ENCODE results near the gene PRR7. TPM values are rescaled to one million over a fixed set of nuclear protein-coding genes. Genes with fewer than 3 reads are reported as not detected.

Gene PRR7
- polyA plus RNA-seq, 4 donors: 0.86 to 3.7 (median 2.0) TPM

GRCh38 chr5:177472460-177473442, 26.1 kb downstream of the PRR7 start:
- H3K36me3 ChIP-seq (ENCODE audit: control insufficient read depth in 3 of 3, insufficient read depth in 2 of 3, low read depth in 1 of 3, low read length in 3 of 3): peaks cover 0 to 31% (median 0%) of the 10 kb centered on the region in 3 donors
- 2 to 3% (median 3%) methylated on average over 34 to 93 of the region's 93 CpGs for WGBS, 3 donors

DNA sequence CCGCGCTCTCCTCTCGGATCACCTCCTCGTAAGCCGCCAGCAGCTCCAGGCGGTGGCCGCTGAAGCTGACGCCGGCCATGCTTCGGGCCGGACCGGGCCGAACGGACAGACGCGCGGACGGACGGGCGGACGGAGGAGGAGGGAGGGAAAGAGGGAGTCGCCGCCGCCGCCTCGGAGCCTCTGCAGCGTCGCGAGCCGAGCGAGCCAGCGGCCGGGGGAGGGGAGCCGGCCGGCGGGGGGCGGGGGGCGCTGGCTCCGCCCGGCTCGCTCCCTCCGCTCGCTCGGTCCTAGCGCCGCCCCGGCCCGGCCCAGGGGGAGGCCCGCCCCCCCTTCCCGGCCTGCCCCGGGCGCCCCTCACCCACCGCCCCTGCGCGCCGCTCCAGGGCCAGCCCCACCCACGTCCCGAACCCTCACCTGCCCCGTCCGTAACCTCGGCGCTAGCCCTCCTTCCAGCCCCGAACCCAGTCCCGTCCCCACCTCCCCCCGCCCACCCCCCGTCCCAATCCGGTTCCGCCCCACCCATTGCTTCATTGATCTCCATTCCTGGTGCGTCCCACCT, 26.9 kb downstream of the PRR7 start, which contains the start of gene DBN1:
TSS of gene DBN1 (minus strand) at position 192 of the 559 bp plus-strand sequence. CDS start at position 79, 113 bp downstream.
- DNase-seq: peak in 1 of 2 donors; percentile 50
- H3K4me1 ChIP-seq (ENCODE audit: control insufficient read depth in 3 of 3, insufficient read depth in 2 of 3, low read depth in 1 of 3, low read length in 2 of 3): peaks cover 0 to 17% (median 0%) of the 10 kb centered on the region in 3 donors
- WGBS, 3 donors: 3% methylated on average over 22 to 66 of the region's 69 CpGs
- H3K4me3 ChIP-seq (ENCODE audit: low read depth in 1 of 3, low read length in 3 of 3): peak within 1 kb of the TSS; percentile 60 to 68 (median 65)
- no peak within 1 kb of the TSS for H3K27ac ChIP-seq (ENCODE audit: low read depth in 1 of 3, low read length in 2 of 3)
- H3K9me3 ChIP-seq (ENCODE audit: control insufficient read depth in 2 of 2, insufficient read depth in 1 of 2, low read depth in 1 of 2, low read length in 1 of 2): no peaks in the 10 kb centered on the region
- FAIRE-seq: no peak
- H3K36me3 ChIP-seq (ENCODE audit: control insufficient read depth in 3 of 3, insufficient read depth in 2 of 3, low read depth in 1 of 3, low read length in 3 of 3): peaks cover 0 to 27% (median 0%) of the 10 kb centered on the region in 3 donors
- H3K27me3 ChIP-seq (ENCODE audit: control insufficient read depth in 3 of 3, insufficient read depth in 3 of 3, low read length in 3 of 3): peaks cover 0 to 19% (median 0%) of the 10 kb centered on the region in 3 donors

More at GRCh38 chr5:177472460-177473442, 26.1 kb downstream of the PRR7 start:
- Histone ChIP-seq H3K4me3 (ENCODE audit: low read depth in 1 of 3, low read length in 3 of 3) (peak overlapping the region; percentile 60 to 68 (median 65)), H3K27me3 (ENCODE audit: control insufficient read depth in 3 of 3, insufficient read depth in 3 of 3, low read length in 3 of 3) (peaks cover 0 to 19% (median 0%) of the 10 kb centered on the region in 3 donors), H3K9me3 (ENCODE audit: control insufficient read depth in 2 of 2, insufficient read depth in 1 of 2, low read depth in 1 of 2, low read length in 1 of 2) (no peaks in the 10 kb centered on the region), H3K4me1 (ENCODE audit: control insufficient read depth in 3 of 3, insufficient read depth in 2 of 3, low read depth in 1 of 3, low read length in 2 of 3) (peaks cover 0 to 17% (median 0%) of the 10 kb centered on the region in 3 donors), H3K27ac (ENCODE audit: low read depth in 1 of 3, low read length in 2 of 3) (peak overlapping the region in 1 of 3 donors; percentile 3)
- FAIRE-seq (no peak), DNase-seq (peak; percentile 41 to 63)

GRCh38 chr5:177474002-177474476, 27.4 kb downstream of the PRR7 start:
- Histone ChIP-seq H3K4me3 (ENCODE audit: low read depth in 1 of 3, low read length in 3 of 3) (peak overlapping the region in 1 of 3 donors; percentile 68), H3K36me3 (ENCODE audit: control insufficient read depth in 3 of 3, insufficient read depth in 2 of 3, low read depth in 1 of 3, low read length in 3 of 3) (peaks cover 0 to 23% (median 0%) of the 10 kb centered on the region in 3 donors), H3K9me3 (ENCODE audit: control insufficient read depth in 2 of 2, insufficient read depth in 1 of 2, low read depth in 1 of 2, low read length in 1 of 2) (no peaks in the 10 kb centered on the region), H3K27me3 (ENCODE audit: control insufficient read depth in 3 of 3, insufficient read depth in 3 of 3, low read length in 3 of 3) (peaks cover 0 to 19% (median 0%) of the 10 kb centered on the region in 3 donors), H3K4me1 (ENCODE audit: control insufficient read depth in 3 of 3, insufficient read depth in 2 of 3, low read depth in 1 of 3, low read length in 2 of 3) (peaks cover 0 to 17% (median 0%) of the 10 kb centered on the region in 3 donors), H3K27ac (ENCODE audit: low read depth in 1 of 3, low read length in 2 of 3) (no peak overlapping the region)
- FAIRE-seq: no peak
- 31 to 51% (median 48%) methylated on average over 7 of the region's 7 CpGs for WGBS, 3 donors
- DNase-seq: no peak

GRCh38 chr5:177474846-177475562, 28.4 kb downstream of the PRR7 start:
- H3K4me1 ChIP-seq (ENCODE audit: control insufficient read depth in 3 of 3, insufficient read depth in 2 of 3, low read depth in 1 of 3, low read length in 2 of 3): peaks cover 0 to 17% (median 0%) of the 10 kb centered on the region in 3 donors
- no peak overlapping the region for H3K4me3 ChIP-seq (ENCODE audit: low read depth in 1 of 3, low read length in 3 of 3)
- H3K27ac ChIP-seq (ENCODE audit: low read depth in 1 of 3, low read length in 2 of 3): no peak overlapping the region
- DNase-seq: no peak
- WGBS, 3 donors: 43 to 61% (median 59%) methylated on average over 4 of the region's 4 CpGs
- peaks cover 0 to 19% (median 0%) of the 10 kb centered on the region in 3 donors for H3K27me3 ChIP-seq (ENCODE audit: control insufficient read depth in 3 of 3, insufficient read depth in 3 of 3, low read length in 3 of 3)
- H3K36me3 ChIP-seq (ENCODE audit: control insufficient read depth in 3 of 3, insufficient read depth in 2 of 3, low read depth in 1 of 3, low read length in 3 of 3): peaks cover 0 to 18% (median 0%) of the 10 kb centered on the region in 3 donors
- FAIRE-seq: no peak
- H3K9me3 ChIP-seq (ENCODE audit: control insufficient read depth in 2 of 2, insufficient read depth in 1 of 2, low read depth in 1 of 2, low read length in 1 of 2): no peaks in the 10 kb centered on the region

- Histone ChIP-seq H3K27ac (ENCODE audit: low read depth in 1 of 3, low read length in 2 of 3) (no peak overlapping the region), H3K4me3 (ENCODE audit: low read depth in 1 of 3, low read length in 3 of 3) (no peak overlapping the region), H3K9me3 (ENCODE audit: control insufficient read depth in 2 of 2, insufficient read depth in 1 of 2, low read depth in 1 of 2, low read length in 1 of 2) (no peaks in the 10 kb centered on the region), H3K27me3 (ENCODE audit: control insufficient read depth in 3 of 3, insufficient read depth in 3 of 3, low read length in 3 of 3) (peaks cover 0 to 19% (median 0%) of the 10 kb centered on the region in 3 donors), H3K36me3 (ENCODE audit: control insufficient read depth in 3 of 3, insufficient read depth in 2 of 3, low read depth in 1 of 3, low read length in 3 of 3) (peaks cover 0 to 11% (median 0%) of the 10 kb centered on the region in 3 donors), H3K4me1 (ENCODE audit: control insufficient read depth in 3 of 3, insufficient read depth in 2 of 3, low read depth in 1 of 3, low read length in 2 of 3) (peaks cover 0 to 17% (median 0%) of the 10 kb centered on the region in 3 donors)
- DNase-seq: no peak
- WGBS, 3 donors: 62 to 72% (median 72%) methylated on average over 11 of the region's 11 CpGs
- FAIRE-seq: no peak
Observed at GRCh38 chr5:177475563-177476427, 29.2 kb downstream of the PRR7 start.

DNA sequence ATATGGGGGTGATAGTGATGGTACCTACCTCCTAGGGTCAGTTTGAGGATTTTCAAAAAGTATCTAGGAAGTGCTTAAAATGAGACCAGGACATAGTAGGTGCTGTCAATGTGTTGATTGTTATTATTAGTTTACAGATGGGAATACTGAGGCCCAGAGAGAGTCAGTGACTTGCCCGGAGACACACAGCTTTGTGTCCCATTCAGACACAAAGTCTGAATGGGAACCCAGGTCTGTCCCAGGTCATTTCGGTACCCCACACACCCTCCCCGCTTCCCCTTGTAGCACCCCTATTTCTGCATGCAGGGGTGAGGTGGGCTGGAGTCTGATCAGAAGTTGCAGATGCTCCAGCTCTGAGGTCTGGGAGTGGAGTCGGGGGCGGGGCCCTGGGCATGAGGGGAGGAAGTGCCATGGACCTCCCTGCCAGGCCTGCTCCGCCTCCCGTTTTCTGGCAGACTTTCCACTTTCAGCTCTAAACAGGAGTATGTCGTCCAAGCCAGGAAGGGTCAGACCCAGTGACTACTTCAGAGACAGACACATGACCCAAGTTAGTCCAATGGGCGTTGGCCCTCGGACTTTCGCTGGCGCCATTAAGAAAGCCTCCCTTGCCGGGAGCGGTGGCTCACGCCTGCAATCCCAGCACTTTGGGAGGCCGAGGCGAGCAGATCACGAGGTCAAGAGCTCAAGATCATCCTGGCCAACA, 30.1 kb downstream of the PRR7 start:
- Histone ChIP-seq H3K9me3 (ENCODE audit: control insufficient read depth in 2 of 2, insufficient read depth in 1 of 2, low read depth in 1 of 2, low read length in 1 of 2) (no peaks in the 10 kb centered on the region), H3K27me3 (ENCODE audit: control insufficient read depth in 3 of 3, insufficient read depth in 3 of 3, low read length in 3 of 3) (peaks cover 0 to 19% (median 0%) of the 10 kb centered on the region in 3 donors), H3K36me3 (ENCODE audit: control insufficient read depth in 3 of 3, insufficient read depth in 2 of 3, low read depth in 1 of 3, low read length in 3 of 3) (peaks cover 0 to 10% (median 0%) of the 10 kb centered on the region in 3 donors), H3K27ac (ENCODE audit: low read depth in 1 of 3, low read length in 2 of 3) (no peak overlapping the region), H3K4me3 (ENCODE audit: low read depth in 1 of 3, low read length in 3 of 3) (no peak overlapping the region), H3K4me1 (ENCODE audit: control insufficient read depth in 3 of 3, insufficient read depth in 2 of 3, low read depth in 1 of 3, low read length in 2 of 3) (peaks cover 0 to 14% (median 0%) of the 10 kb centered on the region in 3 donors)
- FAIRE-seq (no peak), DNase-seq (no peak)
- 73 to 84% (median 77%) methylated on average over 18 of the region's 18 CpGs for WGBS, 3 donors

All from small intestine (tissue), 7 donors.